HL-60 (cell line): Measurements from ENCODE around the gene PPARGC1A.

Source experiments
- GABPA ChIP-seq: IDR thresholded peaks from 2 replicates; pipeline ENCODE4 v1.6.1; 2012; ENCODE audit warnings: low read depth
- POLR2AphosphoS5 ChIP-seq: IDR thresholded peaks from 2 replicates; pipeline ENCODE4 v1.6.1; 2012; ENCODE audit warnings: low read depth
- REST ChIP-seq: IDR thresholded peaks from 2 replicates; pipeline ENCODE4 v1.6.1; 2012; ENCODE audit warnings: low read depth; ENCODE audit not compliant: insufficient replicate concordance
- SPI1 ChIP-seq: IDR thresholded peaks from 2 replicates; pipeline ENCODE4 v1.6.1; 2012; ENCODE audit warnings: low read depth, mild to moderate bottlenecking, borderline replicate concordance
- TF ChIP-seq, protein P1 (sequence below): IDR thresholded peaks from one replicate; pipeline ENCODE4 v1.5.1; 2011; ENCODE audit warnings: low read length, control low read depth, inconsistent platforms; ENCODE audit not compliant: insufficient read depth

DNA sequence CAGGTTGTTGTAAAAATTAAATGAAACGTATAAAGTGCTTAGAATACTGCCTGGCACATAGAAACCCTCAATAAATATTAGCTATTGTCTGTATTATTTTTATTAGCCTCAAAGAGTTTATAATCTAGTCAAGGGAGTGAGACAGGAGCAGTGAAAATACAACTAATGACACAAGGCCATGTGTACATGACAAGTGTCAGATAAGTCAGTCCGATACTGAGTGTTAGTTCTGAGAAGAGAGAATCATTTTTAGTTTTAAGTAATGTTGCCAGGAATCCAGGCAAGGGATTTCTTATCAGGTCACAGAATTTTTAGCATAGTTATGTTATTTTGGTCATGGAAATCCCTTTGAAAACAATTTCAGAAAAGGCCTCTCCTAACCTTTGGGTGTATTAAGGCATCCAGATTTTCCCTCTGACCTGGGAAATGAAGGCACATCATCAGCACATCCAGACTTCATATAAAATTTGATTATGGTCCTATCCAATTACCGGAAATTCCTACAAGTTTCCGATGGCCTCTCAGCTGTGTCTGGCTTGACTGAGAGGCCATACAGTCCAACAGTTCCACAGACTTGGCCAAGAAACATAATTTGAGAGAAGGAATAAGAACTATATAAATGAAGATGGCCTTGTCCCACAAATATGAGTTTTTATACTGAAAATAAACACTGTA, 35.7 kb downstream of the PPARGC1A start:
- TF ChIP-seq, protein P1, sequence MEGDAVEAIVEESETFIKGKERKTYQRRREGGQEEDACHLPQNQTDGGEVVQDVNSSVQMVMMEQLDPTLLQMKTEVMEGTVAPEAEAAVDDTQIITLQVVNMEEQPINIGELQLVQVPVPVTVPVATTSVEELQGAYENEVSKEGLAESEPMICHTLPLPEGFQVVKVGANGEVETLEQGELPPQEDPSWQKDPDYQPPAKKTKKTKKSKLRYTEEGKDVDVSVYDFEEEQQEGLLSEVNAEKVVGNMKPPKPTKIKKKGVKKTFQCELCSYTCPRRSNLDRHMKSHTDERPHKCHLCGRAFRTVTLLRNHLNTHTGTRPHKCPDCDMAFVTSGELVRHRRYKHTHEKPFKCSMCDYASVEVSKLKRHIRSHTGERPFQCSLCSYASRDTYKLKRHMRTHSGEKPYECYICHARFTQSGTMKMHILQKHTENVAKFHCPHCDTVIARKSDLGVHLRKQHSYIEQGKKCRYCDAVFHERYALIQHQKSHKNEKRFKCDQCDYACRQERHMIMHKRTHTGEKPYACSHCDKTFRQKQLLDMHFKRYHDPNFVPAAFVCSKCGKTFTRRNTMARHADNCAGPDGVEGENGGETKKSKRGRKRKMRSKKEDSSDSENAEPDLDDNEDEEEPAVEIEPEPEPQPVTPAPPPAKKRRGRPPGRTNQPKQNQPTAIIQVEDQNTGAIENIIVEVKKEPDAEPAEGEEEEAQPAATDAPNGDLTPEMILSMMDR, result no peak
- no peak for TF ChIP-seq POLR2AphosphoS5
- TF ChIP-seq GABPA, result no peak
- no peak for TF ChIP-seq REST
- no peak for TF ChIP-seq SPI1
